ENCODE measurements around the gene TMEM263.
"Not testable (repeated sequence)": the region's sequence is repeated elsewhere in the genome, so short reads cannot be mapped to it uniquely, and the experiment has no call there.

Gene TMEM263

DNA sequence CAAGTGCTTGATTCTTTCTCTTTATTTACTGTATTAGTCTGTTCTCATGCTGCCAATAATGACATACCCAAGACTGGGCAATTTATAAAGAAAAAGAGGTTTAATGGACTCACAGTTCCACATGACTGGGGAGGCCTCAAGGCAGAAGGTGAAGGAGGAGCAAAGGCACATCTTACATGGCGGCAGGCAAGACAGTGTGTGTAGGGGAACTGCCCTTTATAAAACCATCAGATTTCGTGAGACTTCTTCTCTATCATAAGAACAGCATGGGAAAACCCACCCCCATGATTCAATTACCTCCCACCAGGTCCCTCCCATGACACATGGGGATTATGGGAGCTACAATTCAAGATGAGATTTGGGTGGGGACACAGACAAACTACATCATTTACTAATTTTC is 32.1 kb upstream of the TMEM263 start:
- not testable (repeated sequence) for H3K4me3 Mint-ChIP-seq; ATAC-seq (replicated peaks)

DNA sequence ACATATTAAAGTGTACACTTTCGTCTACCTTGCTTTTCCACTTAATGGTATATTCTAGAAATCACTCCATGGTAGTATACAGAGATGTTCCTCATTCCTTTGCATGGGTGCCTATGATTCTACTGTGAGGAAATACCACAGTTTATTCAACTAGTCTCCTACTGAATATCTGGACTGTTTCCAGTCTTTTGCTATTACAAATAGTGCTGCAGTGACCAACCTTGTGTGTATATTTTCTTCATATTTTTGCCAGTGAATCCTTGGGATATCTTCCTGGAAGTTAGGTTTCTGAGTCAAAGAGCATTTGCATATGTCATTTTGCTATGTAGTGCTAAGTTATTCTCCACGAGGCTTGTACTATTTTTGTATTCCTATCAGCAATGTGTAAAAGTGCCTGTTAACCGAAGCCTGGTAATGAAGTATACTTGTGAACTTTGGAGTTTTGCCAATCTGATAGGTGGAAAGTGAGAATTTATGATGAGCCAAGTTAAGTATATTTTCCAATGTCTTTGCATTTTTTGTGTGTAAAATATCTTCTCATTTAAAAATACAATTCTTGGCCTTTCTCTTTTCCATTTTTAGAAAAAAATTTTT is 31.3 kb upstream of the TMEM263 start:
- Mint-ChIP-seq H3K27me3 (peaks cover 71 to 92% of the 10 kb centered on the region in 2 donors), H3K4me3 (no peak overlapping the region), H3K36me3 (peaks cover 6 to 11% of the 10 kb centered on the region in 2 donors), H3K9me3 (peaks cover 13 to 15% of the 10 kb centered on the region in 2 donors), H3K4me1 (peaks cover 0 to 5% of the 10 kb centered on the region in 2 donors), H3K27ac (no peak overlapping the region)
- DNase-seq: no peak
- ATAC-seq (replicated peaks): no peak

More for the DNA sequence above, 32.1 kb upstream of the TMEM263 start:
- H3K4me1 Mint-ChIP-seq, DNase-seq, H3K27ac Mint-ChIP-seq: not testable (repeated sequence)
- peaks cover 6 to 11% of the 10 kb centered on the region in 2 donors for H3K36me3 Mint-ChIP-seq
- peaks cover 71 to 92% of the 10 kb centered on the region in 2 donors for H3K27me3 Mint-ChIP-seq
- H3K9me3 Mint-ChIP-seq: peaks cover 13 to 15% of the 10 kb centered on the region in 2 donors

DNA sequence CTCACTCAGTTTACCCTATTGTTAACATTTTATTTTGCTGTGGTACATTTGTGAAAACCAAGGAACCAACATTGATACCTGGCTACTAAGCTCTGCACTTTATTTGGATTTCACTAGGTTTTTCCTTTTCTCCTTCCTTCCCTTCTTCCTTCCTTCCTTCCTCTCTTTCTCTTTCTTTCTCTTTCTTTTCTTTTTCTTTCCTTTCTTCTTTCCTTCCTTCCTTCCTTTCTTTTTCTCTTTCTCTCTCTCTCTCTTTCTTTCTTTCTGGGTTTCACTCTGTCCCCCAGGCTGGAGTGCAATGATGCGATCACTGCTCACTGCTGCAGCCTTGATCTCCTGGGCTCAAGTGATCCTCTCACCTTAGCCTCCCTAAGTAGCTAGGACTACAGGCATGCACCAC is 29.1 kb upstream of the TMEM263 start:
- H3K27me3 Mint-ChIP-seq: peaks cover 69 to 92% of the 10 kb centered on the region in 2 donors
- peaks cover 7 to 11% of the 10 kb centered on the region in 2 donors for H3K36me3 Mint-ChIP-seq
- no peak for ATAC-seq (replicated peaks)
- DNase-seq: no peak
- H3K4me3 Mint-ChIP-seq: no peak overlapping the region
- H3K27ac Mint-ChIP-seq: no peak overlapping the region
- peaks cover 13 to 15% of the 10 kb centered on the region in 2 donors for H3K9me3 Mint-ChIP-seq
- H3K4me1 Mint-ChIP-seq: no peaks in the 10 kb centered on the region

DNA sequence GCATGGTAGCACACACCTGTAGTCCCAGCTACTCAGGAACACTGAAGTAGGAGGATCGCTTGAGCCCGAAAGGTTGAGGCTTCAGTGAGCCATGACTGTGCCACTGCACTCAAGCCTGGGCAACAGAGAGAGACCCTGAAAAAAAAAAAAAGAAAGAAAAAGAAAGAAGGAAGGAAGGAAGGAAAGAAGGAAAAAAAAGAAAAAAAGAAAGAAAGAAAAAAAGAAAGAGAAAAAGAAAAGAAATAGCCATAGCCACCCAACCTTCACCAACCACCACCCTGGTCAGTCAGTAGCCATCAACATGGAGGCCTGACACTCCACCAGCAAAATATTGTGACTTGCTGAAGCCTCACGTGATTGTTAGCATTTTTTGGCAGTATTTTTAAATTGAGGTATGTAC is 21.4 kb upstream of the TMEM263 start:
- Mint-ChIP-seq H3K4me1 (no peaks in the 10 kb centered on the region), H3K27ac (no peak overlapping the region), H3K4me3 (no peak overlapping the region), H3K36me3 (peaks cover 0 to 3% of the 10 kb centered on the region in 2 donors), H3K9me3 (peaks cover 0 to 9% of the 10 kb centered on the region in 2 donors), H3K27me3 (peaks cover 56 to 72% of the 10 kb centered on the region in 2 donors)
- ATAC-seq (replicated peaks): no peak
- no peak for DNase-seq

DNA sequence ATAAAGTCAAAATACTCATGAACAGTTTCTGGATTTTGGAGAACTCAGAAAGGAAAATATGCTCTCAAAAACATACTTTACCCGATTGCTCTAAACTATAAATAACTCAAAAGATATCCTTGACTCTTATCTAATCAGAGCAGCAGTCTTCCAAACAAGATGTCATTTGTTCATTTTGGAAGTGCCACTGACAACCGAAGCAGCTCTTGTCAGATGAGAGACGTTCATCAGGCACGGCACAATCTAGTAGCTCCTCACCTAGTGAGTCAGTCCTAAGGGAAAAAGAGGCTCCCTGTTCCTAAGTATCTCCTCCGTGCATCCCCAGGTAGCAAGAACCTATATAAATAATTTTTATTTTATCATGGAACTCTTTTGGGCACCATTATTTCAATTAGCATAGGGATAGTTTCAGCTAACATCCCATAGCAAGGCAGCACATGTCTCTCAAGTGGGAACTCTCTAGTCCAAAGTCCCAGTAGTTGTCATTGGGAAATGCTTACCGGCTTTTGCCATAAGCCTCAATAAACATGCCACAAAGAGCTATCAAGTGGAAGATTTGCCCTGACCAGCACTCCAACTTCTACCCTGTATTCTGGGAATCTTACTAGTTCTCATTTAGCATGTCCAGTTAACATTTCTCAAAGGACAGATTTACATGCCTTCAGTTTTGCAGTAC is 14.1 kb upstream of the TMEM263 start:
- Mint-ChIP-seq H3K4me3 (no peak overlapping the region), H3K36me3 (peaks cover 0 to 2% of the 10 kb centered on the region in 2 donors), H3K27ac (no peak overlapping the region), H3K27me3 (peaks cover 36 to 46% of the 10 kb centered on the region in 2 donors), H3K4me1 (no peaks in the 10 kb centered on the region), H3K9me3 (peaks cover 0 to 2% of the 10 kb centered on the region in 2 donors)
- DNase-seq: no peak
- no peak for ATAC-seq (replicated peaks)

DNA sequence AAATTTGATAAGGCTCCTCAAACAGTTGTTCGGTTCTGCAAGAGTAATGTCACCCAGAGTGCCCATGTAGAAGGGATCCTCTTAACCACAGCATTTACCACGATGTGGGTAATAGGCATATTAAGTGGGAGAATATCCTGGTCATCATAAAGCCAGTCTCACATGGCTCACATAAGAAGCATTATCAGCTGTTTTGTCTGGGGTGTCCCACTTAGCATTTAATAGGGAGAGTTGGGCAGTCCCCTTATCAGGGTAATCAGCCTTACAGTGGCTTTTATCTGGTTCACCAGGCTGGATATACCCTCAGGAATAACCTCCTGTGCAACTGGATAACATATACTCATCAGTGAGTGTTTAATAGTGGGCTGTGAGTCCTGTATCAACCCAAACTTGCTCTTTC is 12.9 kb upstream of the TMEM263 start:
- H3K36me3 Mint-ChIP-seq: peaks cover 0 to 2% of the 10 kb centered on the region in 2 donors
- ATAC-seq (replicated peaks) (no peak), DNase-seq (no peak)
- no peaks in the 10 kb centered on the region for H3K4me1 Mint-ChIP-seq
- H3K27ac Mint-ChIP-seq: no peak overlapping the region
- no peak overlapping the region for H3K4me3 Mint-ChIP-seq
- H3K9me3 Mint-ChIP-seq: peaks cover 0 to 4% of the 10 kb centered on the region in 2 donors
- peaks cover 33 to 47% of the 10 kb centered on the region in 2 donors for H3K27me3 Mint-ChIP-seq

DNA sequence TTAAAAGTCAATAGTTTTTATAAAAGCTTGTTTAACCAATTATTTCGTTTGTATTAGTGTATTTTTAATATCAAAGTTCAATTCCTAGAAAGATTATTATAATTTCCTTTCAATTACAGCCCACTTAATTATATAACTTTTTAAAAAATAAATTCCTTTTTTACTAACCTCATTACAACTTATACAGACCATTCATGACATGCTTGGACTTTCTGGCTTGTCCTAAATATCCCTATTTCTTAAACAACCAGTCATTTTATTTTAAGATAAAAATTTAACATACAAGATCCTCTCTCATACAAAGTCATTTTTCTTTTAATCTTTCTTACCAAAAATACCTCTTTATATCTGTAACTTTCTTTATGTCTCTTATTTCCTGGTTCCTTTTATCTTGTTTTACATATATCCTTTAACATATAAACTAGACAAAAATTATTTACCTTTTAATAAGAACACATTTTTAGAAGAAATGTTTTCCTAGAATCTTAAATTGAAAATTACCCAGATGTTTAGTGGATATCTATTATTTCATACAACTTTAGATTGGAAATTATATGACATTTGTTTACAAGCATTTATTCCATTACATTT is 10.4 kb upstream of the TMEM263 start:
- Mint-ChIP-seq H3K27me3 (peaks cover 31 to 43% of the 10 kb centered on the region in 2 donors), H3K36me3 (peaks cover 4 to 5% of the 10 kb centered on the region in 2 donors), H3K4me3 (no peak overlapping the region), H3K9me3 (peaks cover 10 to 12% of the 10 kb centered on the region in 2 donors), H3K27ac (no peak overlapping the region), H3K4me1 (no peaks in the 10 kb centered on the region)
- ATAC-seq (replicated peaks) (no peak), DNase-seq (no peak)

DNA sequence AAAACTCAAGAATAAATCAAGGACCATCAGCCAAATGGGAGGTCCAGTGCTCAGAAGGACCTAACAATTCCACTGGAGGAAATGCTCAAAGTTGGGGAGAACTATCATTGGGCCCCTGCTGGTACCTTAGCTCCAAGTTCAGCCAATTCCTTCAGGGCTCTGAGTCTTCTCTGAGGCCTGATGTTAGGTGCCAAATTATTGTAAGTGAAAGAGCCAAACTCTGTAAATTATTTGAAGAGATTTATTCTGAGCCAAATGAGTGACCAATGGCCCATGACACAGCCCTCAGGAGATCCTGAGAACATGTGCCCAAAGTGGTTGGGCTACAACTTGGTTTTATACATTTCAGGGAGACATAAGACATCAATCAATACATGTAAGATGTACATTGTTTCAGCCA is 8.2 kb upstream of the TMEM263 start:
- DNase-seq: no peak
- Mint-ChIP-seq H3K4me1 (no peaks in the 10 kb centered on the region), H3K4me3 (no peak overlapping the region), H3K27me3 (peaks cover 21 to 37% of the 10 kb centered on the region in 2 donors), H3K9me3 (peaks cover 10 to 12% of the 10 kb centered on the region in 2 donors), H3K36me3 (peaks cover 4 to 5% of the 10 kb centered on the region in 2 donors), H3K27ac (no peak overlapping the region)
- no peak for ATAC-seq (replicated peaks)

DNA sequence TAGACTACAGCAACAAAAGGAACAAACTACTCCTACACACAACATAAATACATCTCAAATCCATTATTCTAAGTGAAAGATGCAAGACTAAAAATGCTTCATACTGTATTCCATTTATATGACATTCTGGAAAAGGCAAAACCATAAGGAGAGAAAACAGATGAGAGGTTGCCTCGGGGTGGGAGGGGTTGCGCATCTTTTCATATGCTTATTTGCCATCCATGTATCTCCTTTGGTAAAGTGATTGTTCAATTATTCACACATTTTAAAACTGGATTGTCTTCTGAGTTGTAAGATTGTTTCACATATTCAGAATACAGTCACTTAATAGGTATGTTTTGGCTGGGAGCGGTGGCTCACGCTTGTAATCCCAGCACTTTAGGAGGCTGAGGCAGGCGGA is 5.1 kb upstream of the TMEM263 start:
- no peak overlapping the region for H3K27ac Mint-ChIP-seq
- H3K27me3 Mint-ChIP-seq: peaks cover 15 to 27% of the 10 kb centered on the region in 2 donors
- ATAC-seq (replicated peaks) (no peak), DNase-seq (no peak)
- peaks cover 0 to 9% of the 10 kb centered on the region in 2 donors for H3K4me1 Mint-ChIP-seq
- H3K9me3 Mint-ChIP-seq: peaks cover 10 to 12% of the 10 kb centered on the region in 2 donors
- H3K36me3 Mint-ChIP-seq: peaks cover 3 to 4% of the 10 kb centered on the region in 2 donors
- H3K4me3 Mint-ChIP-seq: no peak overlapping the region

DNA sequence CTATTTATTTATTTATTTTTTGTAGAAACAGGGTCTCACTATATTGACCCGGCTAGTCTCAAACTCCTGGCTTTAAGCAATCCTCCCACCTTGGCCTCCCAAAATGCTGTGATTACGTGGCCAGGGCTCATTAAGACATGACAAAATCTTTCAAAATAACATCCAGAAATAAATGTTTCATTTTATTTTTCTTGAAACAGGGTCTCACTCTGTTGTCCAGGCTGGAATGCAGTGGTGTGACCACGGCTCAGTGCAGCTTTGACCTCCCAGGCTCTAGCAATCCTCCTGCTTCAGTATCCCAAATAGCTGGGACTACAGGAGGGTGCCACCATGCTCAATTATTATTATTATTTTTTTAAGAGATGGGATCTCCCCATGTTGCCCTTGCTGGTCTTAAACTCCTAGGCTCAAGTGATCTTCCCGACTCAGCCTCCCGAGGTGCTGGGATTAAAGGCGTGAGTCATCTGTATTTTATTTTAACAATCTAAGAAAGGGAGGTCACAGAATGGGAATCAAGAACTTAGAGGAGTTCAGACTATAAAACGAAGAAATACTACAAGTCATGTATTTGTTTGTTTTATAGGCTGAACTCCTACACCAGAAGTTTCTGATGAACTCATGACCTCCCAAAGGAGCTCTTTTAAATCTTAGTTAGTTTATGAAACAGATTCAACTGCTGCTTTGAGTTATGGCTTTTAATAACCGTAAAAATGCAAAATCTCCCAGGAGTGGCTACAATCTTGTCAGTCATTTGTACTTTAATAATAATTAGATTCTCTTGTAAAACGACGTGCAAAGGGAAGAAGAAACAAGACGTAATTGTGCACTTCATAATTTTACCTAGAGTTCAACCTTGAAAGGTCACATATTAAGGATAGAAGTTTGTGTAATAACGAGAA is 2.1 kb upstream of the TMEM263 start:
- Mint-ChIP-seq H3K9me3 (peaks cover 10% of the 10 kb centered on the region in 2 donors), H3K4me1 (peaks cover 7 to 22% of the 10 kb centered on the region in 2 donors), H3K4me3 (no peak overlapping the region), H3K27ac (no peak overlapping the region), H3K27me3 (peaks cover 5 to 9% of the 10 kb centered on the region in 2 donors), H3K36me3 (peaks cover 4 to 5% of the 10 kb centered on the region in 2 donors)
- ATAC-seq (replicated peaks) (no peak), DNase-seq (no peak)

DNA sequence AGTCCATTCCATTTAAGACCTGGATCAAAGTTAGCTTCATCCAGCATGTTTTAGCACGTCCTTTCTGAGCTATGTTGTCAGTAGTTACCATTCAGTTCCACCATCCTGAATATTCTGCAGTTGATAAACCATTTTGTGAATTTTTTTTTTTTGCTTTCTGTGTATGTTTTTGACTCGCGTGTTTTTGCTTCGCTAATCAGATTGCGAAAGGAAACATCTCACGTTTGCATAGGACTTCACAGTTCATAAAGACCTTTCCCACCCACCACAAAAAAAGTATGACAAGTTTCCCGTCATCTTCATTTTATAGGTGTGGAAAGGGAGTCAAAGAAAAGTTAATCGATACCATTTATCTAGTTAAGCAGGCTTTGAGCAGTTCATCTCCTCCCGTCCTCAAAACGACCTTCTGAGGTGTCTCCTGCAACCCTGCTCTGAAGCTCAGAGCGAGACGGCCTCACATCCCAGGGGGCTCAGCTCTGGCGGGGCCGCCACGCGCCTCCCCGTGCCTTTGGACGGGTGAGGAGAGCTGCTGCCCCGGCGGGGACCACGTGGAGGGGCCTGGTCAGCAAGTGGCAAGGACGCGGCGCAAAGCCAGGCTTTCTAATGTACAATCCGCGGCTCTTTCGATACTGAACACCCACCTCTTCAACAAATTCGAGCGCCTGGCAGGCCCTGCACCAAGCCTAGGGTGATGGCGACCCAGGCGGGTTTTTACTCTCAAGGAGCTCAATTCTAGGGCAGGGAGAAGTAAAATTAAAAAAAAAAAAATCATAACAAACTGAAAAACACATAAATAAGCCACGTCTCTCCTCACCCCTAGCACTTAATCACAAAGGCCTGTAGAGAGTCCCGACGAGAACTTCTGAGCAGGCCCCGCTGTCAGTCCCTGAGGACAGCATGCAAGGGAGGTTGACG is 988 bp upstream of the TMEM263 start:
- H3K4me1 Mint-ChIP-seq: peaks cover 7 to 22% of the 10 kb centered on the region in 2 donors
- ATAC-seq (replicated peaks) (peak; percentile 39 to 41), DNase-seq (peak; percentile 5)
- peak overlapping the region; percentile 94 for H3K27ac Mint-ChIP-seq
- H3K4me3 Mint-ChIP-seq: peak overlapping the region; percentile 96 to 99
- peaks cover 3 to 4% of the 10 kb centered on the region in 2 donors for H3K9me3 Mint-ChIP-seq
- H3K36me3 Mint-ChIP-seq: peaks cover 0 to 2% of the 10 kb centered on the region in 2 donors
- H3K27me3 Mint-ChIP-seq: no peaks in the 10 kb centered on the region

DNA sequence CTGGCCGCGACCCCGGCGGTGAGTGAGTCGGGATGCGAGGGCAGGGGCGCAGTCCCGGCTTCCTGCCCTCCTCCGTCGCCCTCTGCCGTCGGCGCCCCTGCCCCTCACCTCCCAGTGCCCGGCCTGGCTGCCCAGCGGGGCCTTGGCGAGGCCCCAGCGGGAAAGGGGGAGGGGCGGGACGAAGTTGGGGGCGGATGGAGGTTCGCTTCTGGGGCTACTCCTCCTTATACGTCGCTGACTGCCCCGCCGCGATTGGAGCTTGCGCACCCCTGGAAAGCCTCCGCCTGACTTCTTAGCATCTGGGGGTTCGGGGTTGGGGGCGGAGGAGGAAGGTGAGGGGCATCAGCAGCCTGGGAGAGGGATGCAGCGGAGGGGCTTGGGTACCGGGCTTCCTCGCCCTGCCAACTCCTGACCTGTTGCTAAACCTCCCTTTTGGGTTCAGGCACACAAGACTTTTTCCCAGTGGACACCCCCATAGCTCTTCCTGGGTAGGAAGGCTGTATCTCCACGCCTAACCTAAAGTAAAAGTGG is 406 bp downstream of the TMEM263 start:
- DNase-seq (no peak), ATAC-seq (replicated peaks) (peak; percentile 57 to 59)
- peaks cover 9 to 22% of the 10 kb centered on the region in 2 donors for H3K4me1 Mint-ChIP-seq
- no peaks in the 10 kb centered on the region for H3K9me3 Mint-ChIP-seq
- no peaks in the 10 kb centered on the region for H3K27me3 Mint-ChIP-seq
- H3K36me3 Mint-ChIP-seq: peaks cover 4 to 5% of the 10 kb centered on the region in 2 donors
- H3K4me3 Mint-ChIP-seq: peak overlapping the region; percentile 96 to 99
- H3K27ac Mint-ChIP-seq: peak overlapping the region; percentile 94

DNA sequence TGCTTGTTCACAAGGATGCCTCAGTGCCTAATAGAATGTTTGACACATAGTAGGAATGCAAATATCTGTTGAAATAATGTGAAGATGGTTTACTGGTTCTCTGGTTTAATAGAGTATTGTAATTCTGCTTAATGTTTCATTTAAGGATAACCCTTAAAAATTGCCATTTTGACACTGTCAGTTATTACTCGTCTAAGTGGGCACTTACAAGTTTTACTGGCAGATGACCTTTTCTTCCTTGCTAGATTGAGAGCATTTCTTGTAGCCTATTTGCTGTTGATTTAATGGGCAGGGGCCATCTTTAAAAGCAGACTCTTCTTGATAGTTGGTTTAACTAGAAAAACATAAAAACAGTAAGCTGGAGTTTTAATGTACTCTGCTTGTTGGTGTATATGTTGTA is 1.9 kb downstream of the TMEM263 start:
- Mint-ChIP-seq H3K36me3 (peaks cover 8 to 9% of the 10 kb centered on the region in 2 donors), H3K4me1 (peaks cover 12 to 22% of the 10 kb centered on the region in 2 donors), H3K27me3 (no peaks in the 10 kb centered on the region), H3K4me3 (peak overlapping the region; percentile 96 to 99), H3K27ac (no peak overlapping the region), H3K9me3 (no peaks in the 10 kb centered on the region)
- no peak for DNase-seq
- ATAC-seq (replicated peaks): no peak
